HepG2 (cell line): ENCODE measurements around the gene GPC2. TPM values are rescaled to one million over a fixed set of nuclear protein-coding genes. Genes with fewer than 3 reads are reported as not detected.

Experiments used
- AHR ChIP-seq: IDR thresholded peaks from 2 replicates; pipeline ENCODE4 v1.6.1; 2018; ENCODE audit warnings: missing genetic modification reagents, missing compliant biosample characterization
- ASH2L ChIP-seq: fragments of 300-600, 200-600 bp; sonication (generic); IDR thresholded peaks from 2 replicates; pipeline ENCODE4 v1.7.0; 2017; ENCODE audit warnings: low read depth, mild to moderate bottlenecking, moderate library complexity, mixed read lengths, low read length; ENCODE audit not compliant: insufficient read length
- DBP ChIP-seq: sonication (generic); formaldehyde crosslinking; IDR thresholded peaks from 2 replicates; pipeline ENCODE4 v1.4.0; 2020; ENCODE audit warnings: missing genetic modification reagents; ENCODE audit errors: not compliant biosample characterization
- EEA1 ChIP-seq: sonication (generic); formaldehyde crosslinking; IDR thresholded peaks from 2 replicates; pipeline ENCODE4 v1.5.1; 2020; ENCODE audit warnings: mild to moderate bottlenecking, missing genetic modification reagents, borderline replicate concordance
- ELF4 ChIP-seq: sonication (generic); formaldehyde crosslinking; IDR thresholded peaks from 2 replicates; pipeline ENCODE4 v1.5.0; 2020; ENCODE audit warnings: missing genetic modification reagents, mild to moderate bottlenecking, moderate library complexity, borderline replicate concordance
- HDAC2 ChIP-seq: sonication (generic); formaldehyde crosslinking; IDR thresholded peaks from 2 replicates; pipeline ENCODE4 v1.4.0; 2020; ENCODE audit warnings: missing genetic modification reagents
- HOXD1 ChIP-seq: sonication (generic); formaldehyde crosslinking; IDR thresholded peaks from 2 replicates; pipeline ENCODE4 v1.5.0; 2020; ENCODE audit warnings: missing genetic modification reagents
- KDM4B ChIP-seq: sonication (generic); formaldehyde crosslinking; IDR thresholded peaks from 2 replicates; pipeline ENCODE4 v1.4.0; 2020; ENCODE audit warnings: missing genetic modification reagents
- MAF1 ChIP-seq: sonication (generic); formaldehyde crosslinking; IDR thresholded peaks from 2 replicates; pipeline ENCODE4 v1.5.0; 2020; ENCODE audit warnings: missing genetic modification reagents, borderline replicate concordance
- NCOA5 ChIP-seq: sonication (generic); formaldehyde crosslinking; IDR thresholded peaks from 2 replicates; pipeline ENCODE4 v1.4.0; 2020; ENCODE audit warnings: missing genetic modification reagents
- NKX3-1 ChIP-seq: sonication (generic); formaldehyde crosslinking; IDR thresholded peaks from 2 replicates; pipeline ENCODE4 v1.5.0; 2020; ENCODE audit warnings: missing genetic modification reagents
- NR2F1 ChIP-seq, 2 experiments: fragments of 450-650 bp in 1 of 2; formaldehyde crosslinking in 1 of 2; IDR thresholded peaks; 2 replicates each; pipeline versions ENCODE4 v1.5.0 to v1.6.1; 2016 to 2020; ENCODE audit warnings: mild to moderate bottlenecking in 1 of 2, missing compliant biosample characterization in 1 of 2, missing genetic modification reagents in 1 of 2, moderate library complexity in 1 of 2
- PHB2 ChIP-seq: fragments of 450-650 bp; IDR thresholded peaks from 2 replicates; pipeline ENCODE4 v1.6.1; 2018; ENCODE audit not compliant: partially characterized antibody
- SALL1 ChIP-seq: sonication (generic); formaldehyde crosslinking; IDR thresholded peaks from 2 replicates; pipeline ENCODE4 v1.8.0; 2022; ENCODE audit warnings: mild to moderate bottlenecking, missing genetic modification reagents
- SIX4 ChIP-seq: sonication (generic); formaldehyde crosslinking; IDR thresholded peaks from 2 replicates; pipeline ENCODE4 v1.4.0; 2020; ENCODE audit warnings: missing genetic modification reagents
- SKIL ChIP-seq: sonication (generic); formaldehyde crosslinking; IDR thresholded peaks from 2 replicates; pipeline ENCODE4 v1.8.0; 2022; ENCODE audit warnings: missing genetic modification reagents, mild to moderate bottlenecking, moderate library complexity, borderline replicate concordance
- SRSF4 ChIP-seq: fragments of 200-400 bp; formaldehyde crosslinking; IDR thresholded peaks from one replicate; pipeline ENCODE4 v1.6.1; 2018; ENCODE audit warnings: mild to moderate bottlenecking, low read depth, low read length, moderate library complexity; ENCODE audit not compliant: poor library complexity, severe bottlenecking
- THAP11 ChIP-seq: IDR thresholded peaks from 2 replicates; pipeline ENCODE4 v1.6.1; 2016; ENCODE audit warnings: missing biosample characterization, missing genetic modification reagents
- XBP1 ChIP-seq: sonication (generic); formaldehyde crosslinking; IDR thresholded peaks from 2 replicates; pipeline ENCODE4 v1.5.0; 2020; ENCODE audit warnings: missing genetic modification reagents
- ZFX ChIP-seq: sonication (generic); formaldehyde crosslinking; IDR thresholded peaks from 2 replicates; pipeline ENCODE4 v1.4.0; 2020; ENCODE audit warnings: mild to moderate bottlenecking, low read depth, missing genetic modification reagents, moderate library complexity
- ZNF296 ChIP-seq: sonication (generic); formaldehyde crosslinking; conservative IDR thresholded peaks from 2 replicates; pipeline ENCODE4 v1.5.0; 2020; ENCODE audit warnings: mild to moderate bottlenecking, missing genetic modification reagents
- ZNF343 ChIP-seq: sonication (generic); formaldehyde crosslinking; IDR thresholded peaks from 2 replicates; pipeline ENCODE4 v1.4.0; 2020; ENCODE audit warnings: mild to moderate bottlenecking, missing genetic modification reagents
- ZNF670 ChIP-seq: sonication (generic); formaldehyde crosslinking; IDR thresholded peaks from 2 replicates; pipeline ENCODE4 v1.8.0; 2022; ENCODE audit warnings: mild to moderate bottlenecking, missing genetic modification reagents, borderline replicate concordance
- ZNF75D ChIP-seq: sonication (generic); formaldehyde crosslinking; IDR thresholded peaks from 2 replicates; pipeline ENCODE4 v1.8.1; 2023; ENCODE audit warnings: missing genetic modification reagents, mild to moderate bottlenecking, borderline replicate concordance
- ZNF761 ChIP-seq: sonication (generic); formaldehyde crosslinking; conservative IDR thresholded peaks from 2 replicates; pipeline ENCODE4 v1.4.0; 2020; ENCODE audit warnings: mild to moderate bottlenecking, missing genetic modification reagents
- ZNF83 ChIP-seq: sonication (generic); formaldehyde crosslinking; IDR thresholded peaks from 2 replicates; pipeline ENCODE4 v1.4.0; 2020; ENCODE audit warnings: missing genetic modification reagents, mild to moderate bottlenecking, borderline replicate concordance
- ZSCAN29 ChIP-seq: sonication (generic); formaldehyde crosslinking; conservative IDR thresholded peaks from 2 replicates; pipeline ENCODE4 v1.4.0; 2020; ENCODE audit warnings: mild to moderate bottlenecking, missing genetic modification reagents
- ZSCAN31 ChIP-seq: sonication (generic); formaldehyde crosslinking; IDR thresholded peaks from 2 replicates; pipeline ENCODE4 v1.5.0; 2020; ENCODE audit warnings: low read depth, mild to moderate bottlenecking, missing genetic modification reagents
- polyA plus RNA-seq, 8 experiments: library from polyadenylated mRNA; depleted of rRNA in 3 of 8; stranded (reverse) in 7 of 8; unstranded in 1 of 8; fragments of >200 nt; fragmentation: Illumina TruSeq in 4 of 8; extraction: Trizol in 4 of 8; gene quantifications; 2 replicates each; pipeline versions ENCODE4 v1.2.1 to v1.2.3, GENCODE V29; 2011 to 2016; ENCODE audit warnings: low read depth in 4 of 8, missing spikeins in 1 of 8, mixed read lengths in 1 of 8; ENCODE audit not compliant: insufficient read depth in 1 of 8
- total RNA-seq, 5 experiments: library from RNA; depleted of rRNA; stranded (reverse); fragments of >200 nt; fragmentation: Illumina TruSeq; extraction: Trizol; gene quantifications; 2 replicates each; pipeline ENCODE4 v1.2.3, GENCODE V29; 2016; ENCODE audit warnings: low read depth in 1 of 5

GPC2 gene
- total and polyA plus RNA-seq, 2 of the 13 experiments (the other 11 are each of a cell fraction or from before 2014, with no cell fraction given): 0.64 to 0.78 TPM

GRCh38 chr7:100126931-100127865 lies 50.0 kb downstream of the GPC2 start, which contains the start of gene MBLAC1 (continued):
- TF ChIP-seq SIX4 (CRISPR knock-in tag): no peak
- no peak for TF ChIP-seq ZSCAN31 (CRISPR knock-in tag)
- TF ChIP-seq NCOA5: no peak
- TF ChIP-seq ELF4 (CRISPR knock-in tag): no peak
- TF ChIP-seq SALL1: 0 out of 2 replicates have a peak, but pooled peaks have one; percentile 41
- TF ChIP-seq HDAC2 (CRISPR knock-in tag): peak; percentile 6; the same call in 1 of the 2 replicates
- TF ChIP-seq ZSCAN29 (CRISPR knock-in tag): no peak
- TF ChIP-seq DBP: no peak
- no peak for TF ChIP-seq PHB2
- peak; percentile 52 for TF ChIP-seq ASH2L
- TF ChIP-seq ZNF296: 0 out of 2 replicates have a peak, but pooled peaks have one; percentile 9
- TF ChIP-seq ZNF670 (CRISPR knock-in tag): peak; percentile 96
- no peak for TF ChIP-seq SRSF4
- TF ChIP-seq AHR: no peak
- TF ChIP-seq KDM4B: no peak
- TF ChIP-seq SKIL: 0 out of 2 replicates have a peak, but pooled peaks have one; percentile 7
- peak; percentile 19; the same call in 1 of the 2 replicates for TF ChIP-seq HOXD1
- 0 out of 2 replicates have a peak, but pooled peaks have one; percentile 34 for TF ChIP-seq ZNF343 (CRISPR knock-in tag)
- TF ChIP-seq THAP11 (CRISPR knock-in tag): peak; percentile 55
- TF ChIP-seq ZFX (CRISPR knock-in tag): peak; percentile 73
- 0 out of 2 replicates have a peak, but pooled peaks have one; percentile 6 for TF ChIP-seq ZNF83
- TF ChIP-seq ZNF75D (CRISPR knock-in tag): no peak
- TF ChIP-seq NR2F1 (CRISPR knock-in tag; IDR thresholded peaks at IDR 0.05): no peak
- 0 out of 2 replicates have a peak, but pooled peaks have one; percentile 34 for TF ChIP-seq ZNF761
- TF ChIP-seq NKX3-1 (CRISPR knock-in tag): peak; percentile 70; the same call in 1 of the 2 replicates
- no peak for TF ChIP-seq MAF1 (CRISPR knock-in tag)
- TF ChIP-seq EEA1 (CRISPR knock-in tag): peak; percentile 76
- no peak for TF ChIP-seq XBP1 (CRISPR knock-in tag)
